K562 (cell line): ENCODE measurements around the gene HPX. TPM values are rescaled to one million over a fixed set of nuclear protein-coding genes. Genes with fewer than 3 reads are reported as not detected.

Experiments used
- ARID3B ChIP-seq: fragments of 250-450 bp; sonication (Bioruptor Pico); IDR thresholded peaks from 2 replicates; pipeline ENCODE4 v1.4.0; 2020; ENCODE audit warnings: borderline replicate concordance
- FOXK2 ChIP-seq, 2 experiments: fragments of 450-650 bp; IDR thresholded peaks in 1 of 2; conservative IDR thresholded peaks in 1 of 2; 2 replicates each; pipeline ENCODE4 v1.6.1; 2016; ENCODE audit warnings: low read depth in 2 of 2, mild to moderate bottlenecking in 1 of 2
- GTF3C2 ChIP-seq: IDR thresholded peaks from 3 replicates; pipeline ENCODE4 v1.6.1; 2011; ENCODE audit warnings: borderline replicate concordance, mild to moderate bottlenecking, moderate library complexity; ENCODE audit not compliant: insufficient read length; ENCODE audit errors: extremely low read depth
- NR2C2 ChIP-seq, 2 experiments: fragments of 200-800 bp in 1 of 2; sonication (Bioruptor generic) in 1 of 2; sonication (generic) in 1 of 2; formaldehyde crosslinking in 1 of 2; IDR thresholded peaks; 2 replicates each; pipeline versions ENCODE4 v1.6.1 to v1.8.0; 2016 to 2022; ENCODE audit warnings: mild to moderate bottlenecking in 1 of 2, missing compliant biosample characterization in 1 of 2, missing genetic modification characterization in 1 of 2, missing genetic modification reagents in 1 of 2
- POLR2G ChIP-seq: fragments of 200-400 bp; formaldehyde crosslinking; IDR thresholded peaks from 2 replicates; pipeline ENCODE4 v1.6.1; 2017; ENCODE audit warnings: low read depth, mild to moderate bottlenecking, antibody characterized with exemption, low read length, moderate library complexity
- PYGO2 ChIP-seq: fragments of 450-650 bp; IDR thresholded peaks from 2 replicates; pipeline ENCODE4 v1.6.1; 2016; ENCODE audit warnings: mild to moderate bottlenecking, missing genetic modification characterization, moderate library complexity, missing compliant biosample characterization
- REST ChIP-seq, 2 experiments: fragments of 450-650 bp; formaldehyde crosslinking in 1 of 2; IDR thresholded peaks; 2 replicates each; pipeline versions ENCODE4 v1.4.0 to v1.6.1; 2014 to 2020; ENCODE audit warnings: mild to moderate bottlenecking in 2 of 2, borderline replicate concordance in 1 of 2, low read depth in 1 of 2
- SAFB2 ChIP-seq: fragments of 200-400 bp; formaldehyde crosslinking; IDR thresholded peaks from 2 replicates; pipeline ENCODE4 v1.6.1; 2018; ENCODE audit warnings: borderline replicate concordance, low read length, low read depth, moderate library complexity; ENCODE audit not compliant: severe bottlenecking
- TCF3 ChIP-seq: sonication (generic); formaldehyde crosslinking; IDR thresholded peaks from 2 replicates; pipeline ENCODE4 v1.4.0; 2020; ENCODE audit warnings: mild to moderate bottlenecking, missing genetic modification reagents
- polyA plus RNA-seq, 8 experiments: library from polyadenylated mRNA; depleted of rRNA in 4 of 8; stranded (reverse) in 5 of 8; unstranded in 3 of 8; fragments of >200 nt; fragmentation: Nextera tagmentation in 2 of 8; fragmentation: Illumina TruSeq in 1 of 8; extraction: Ambion mirVana in 2 of 8; extraction: Trizol in 1 of 8; gene quantifications; 2 replicates each; pipeline versions ENCODE4 v1.2.1 to v1.2.3, GENCODE V29; 2011 to 2014; ENCODE audit warnings: inconsistent platforms in 1 of 8, missing spikeins in 1 of 8
- total RNA-seq, 7 experiments: library from RNA; depleted of rRNA in 6 of 7; stranded (reverse); fragments of >200 nt in 6 of 7; fragmentation: Illumina TruSeq in 2 of 7; extraction: Trizol in 2 of 7; gene quantifications; 2 replicates each; pipeline versions ENCODE4 v1.2.1 to v1.2.3, GENCODE V29; 2011 to 2021; ENCODE audit warnings: low replicate concordance in 1 of 7
- TF ChIP-seq, protein P1 (sequence below): fragments of 450-650 bp; IDR thresholded peaks from 2 replicates; pipeline ENCODE4 v1.6.1; 2016

Gene HPX
- total and polyA plus RNA-seq, 9 of the 15 experiments (the other 6 are each of a cell fraction or from before 2014, with no cell fraction given): 0.12 to 1.2 (median 0.49) TPM; not detected in 1

- TF ChIP-seq GTF3C2 (no peak), PYGO2 (tag) (no peak), NR2C2 (CRISPR knock-in tag; IDR thresholded peaks at IDR 0.05) (peak; percentile 78), NR2C2 (tag; IDR thresholded peaks at IDR 0.05) (peak; percentile 94), POLR2G (peak; percentile 85), TCF3 (CRISPR knock-in tag) (peak; percentile 44; the same call in 1 of the 2 replicates), ARID3B (no peak), REST (IDR thresholded peaks at IDR 0.05; ENCODE audit: borderline replicate concordance) (no peak), REST (CRISPR knock-in tag; IDR thresholded peaks at IDR 0.05; ENCODE audit: low read depth) (no peak), SAFB2 (no peak), FOXK2 (conservative IDR thresholded peaks at IDR 0.05 in 1 of 2, IDR thresholded peaks at IDR 0.05 in 1 of 2; ENCODE audit: low read depth in 2 of 2) (peak; percentile 7 to 43; a peak in 1 of 4 replicates)
- TF ChIP-seq, protein P1, sequence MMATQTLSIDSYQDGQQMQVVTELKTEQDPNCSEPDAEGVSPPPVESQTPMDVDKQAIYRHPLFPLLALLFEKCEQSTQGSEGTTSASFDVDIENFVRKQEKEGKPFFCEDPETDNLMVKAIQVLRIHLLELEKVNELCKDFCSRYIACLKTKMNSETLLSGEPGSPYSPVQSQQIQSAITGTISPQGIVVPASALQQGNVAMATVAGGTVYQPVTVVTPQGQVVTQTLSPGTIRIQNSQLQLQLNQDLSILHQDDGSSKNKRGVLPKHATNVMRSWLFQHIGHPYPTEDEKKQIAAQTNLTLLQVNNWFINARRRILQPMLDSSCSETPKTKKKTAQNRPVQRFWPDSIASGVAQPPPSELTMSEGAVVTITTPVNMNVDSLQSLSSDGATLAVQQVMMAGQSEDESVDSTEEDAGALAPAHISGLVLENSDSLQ: peak; percentile 94
These were observed 50.7 kb downstream of the HPX start, which contains the start of gene SMPD1 (continued) for GRCh38 chr11:6389905-6390717.
